WTC11 (cell line): ENCODE data around the gene ANKRD11. TPM values are rescaled to one million over a fixed set of nuclear protein-coding genes. Genes with fewer than 3 reads are reported as not detected.

ENCODE experiments used
- ATAC-seq: fragments of 200-7000 bp; cut with Tn5 transposase; 2 replicates; pipeline ENCODE4 v1.10.0; 2021; ENCODE audit warnings: mild to moderate bottlenecking, moderate library complexity
- CTCF ChIA-PET: fragments of 300-600 bp; sonication (Branson Sonifier 250); formaldehyde crosslinking; loops from one replicate; lab custom pipeline; 2021; ENCODE audit warnings: antibody characterized with exemption; lab: Charles Lee
- POLR2A ChIA-PET: fragments of 350-600 bp; sonication (Branson Sonifier 250); formaldehyde crosslinking; loops from one replicate; lab custom pipeline; 2021; ENCODE audit warnings: antibody characterized with exemption; lab: Charles Lee
- DNase-seq: peaks from one replicate; pipeline ENCODE4 v3.0.0; 2021; ENCODE audit warnings: low spot score
- H3K27ac Mint-ChIP-seq: 2 replicates; pipeline ENCODE4 v1.8.0; 2021; ENCODE audit warnings: mixed read lengths
- H3K27me3 Mint-ChIP-seq: 2 replicates; pipeline ENCODE4 v1.8.0; 2021; ENCODE audit warnings: low read depth, mild to moderate bottlenecking, moderate library complexity, mixed read lengths
- H3K36me3 Mint-ChIP-seq: 2 replicates; pipeline ENCODE4 v1.8.0; 2021; ENCODE audit warnings: mixed read lengths
- H3K4me1 Mint-ChIP-seq: 2 replicates; pipeline ENCODE4 v1.8.0; 2022; ENCODE audit warnings: mixed read lengths
- H3K4me3 Mint-ChIP-seq: 2 replicates; pipeline ENCODE4 v1.8.0; 2021; ENCODE audit warnings: mild to moderate bottlenecking, moderate library complexity, mixed read lengths
- H3K9me3 Mint-ChIP-seq: 2 replicates; pipeline ENCODE4 v1.8.0; 2021; ENCODE audit warnings: mixed read lengths
- ATF2 ChIP-seq: sonication (generic); formaldehyde crosslinking; IDR thresholded peaks from 2 replicates; pipeline ENCODE4 v1.8.1; 2022; ENCODE audit warnings: low read depth, missing genetic modification reagents, borderline replicate concordance
- ATF6 ChIP-seq: sonication (generic); formaldehyde crosslinking; IDR thresholded peaks from 2 replicates; pipeline ENCODE4 v1.8.1; 2023; ENCODE audit warnings: mild to moderate bottlenecking, missing genetic modification reagents
- CREB1 ChIP-seq: sonication (generic); formaldehyde crosslinking; IDR thresholded peaks from 2 replicates; pipeline ENCODE4 v1.8.0; 2023; ENCODE audit warnings: mild to moderate bottlenecking, missing genetic modification reagents
- CTCF ChIP-seq: fragments of 200-600 bp; IDR thresholded peaks from 2 replicates; pipeline ENCODE4 v1.8.0; 2022; ENCODE audit warnings: antibody characterized with exemption
- E2F5 ChIP-seq: sonication (generic); formaldehyde crosslinking; IDR thresholded peaks from 2 replicates; pipeline ENCODE4 v1.8.1; 2022; ENCODE audit warnings: mild to moderate bottlenecking, moderate library complexity, missing genetic modification reagents
- ELF4 ChIP-seq: sonication (generic); formaldehyde crosslinking; IDR thresholded peaks from 2 replicates; pipeline ENCODE4 v1.8.1; 2022; ENCODE audit warnings: low read depth, mild to moderate bottlenecking, moderate library complexity, missing genetic modification reagents
- ERG ChIP-seq: fragments of 250-450 bp; sonication (Bioruptor Pico); IDR thresholded peaks from 2 replicates; pipeline ENCODE4 v1.8.0; 2021; ENCODE audit warnings: mild to moderate bottlenecking
- GTF2I ChIP-seq: fragments of 250-450 bp; sonication (Bioruptor Pico); conservative IDR thresholded peaks from 2 replicates; pipeline ENCODE4 v1.4.0; 2021; ENCODE audit warnings: mild to moderate bottlenecking
- HMGXB4 ChIP-seq: sonication (generic); formaldehyde crosslinking; IDR thresholded peaks from 2 replicates; pipeline ENCODE4 v1.8.1; 2023; ENCODE audit warnings: mild to moderate bottlenecking, moderate library complexity, missing genetic modification reagents
- KAT7 ChIP-seq: sonication (generic); formaldehyde crosslinking; IDR thresholded peaks from 2 replicates; pipeline ENCODE4 v1.8.1; 2023; ENCODE audit warnings: missing genetic modification reagents, mild to moderate bottlenecking, borderline replicate concordance
- RORB ChIP-seq: fragments of 250-450 bp; sonication (Bioruptor Pico); IDR thresholded peaks from 2 replicates; pipeline ENCODE4 v1.9.0; 2021; ENCODE audit warnings: mild to moderate bottlenecking
- TCF7 ChIP-seq: sonication (generic); formaldehyde crosslinking; IDR thresholded peaks from 2 replicates; pipeline ENCODE4 v1.8.0; 2022; ENCODE audit warnings: mild to moderate bottlenecking, low read depth, missing genetic modification reagents, moderate library complexity
- TEAD1 ChIP-seq: sonication (generic); formaldehyde crosslinking; IDR thresholded peaks from 2 replicates; pipeline ENCODE4 v1.8.0; 2022; ENCODE audit warnings: mild to moderate bottlenecking, missing genetic modification reagents
- TEAD4 ChIP-seq: sonication (generic); formaldehyde crosslinking; IDR thresholded peaks from 2 replicates; pipeline ENCODE4 v1.8.0; 2022; ENCODE audit warnings: mild to moderate bottlenecking, missing genetic modification reagents
- ZBTB43 ChIP-seq: sonication (generic); formaldehyde crosslinking; IDR thresholded peaks from 2 replicates; pipeline ENCODE4 v1.8.1; 2023; ENCODE audit warnings: mild to moderate bottlenecking, missing genetic modification reagents
- ZMAT4 ChIP-seq: fragments of 250-450 bp; sonication (Bioruptor Pico); IDR thresholded peaks from 2 replicates; pipeline ENCODE4 v1.9.0; 2021; ENCODE audit warnings: mild to moderate bottlenecking
- ZNF121 ChIP-seq: sonication (generic); formaldehyde crosslinking; IDR thresholded peaks from 2 replicates; pipeline ENCODE4 v1.8.0; 2023; ENCODE audit warnings: missing genetic modification reagents
- ZNF396 ChIP-seq: fragments of 250-450 bp; sonication (Bioruptor Pico); IDR thresholded peaks from 2 replicates; pipeline ENCODE4 v1.8.0; 2021; ENCODE audit warnings: mild to moderate bottlenecking, moderate library complexity, borderline replicate concordance
- total RNA-seq: library from RNA; stranded (reverse); gene quantifications from 3 replicates; pipeline ENCODE4 v1.2.3, GENCODE V29; 2021

ANKRD11 gene
- total RNA-seq, 1 experiment from 2014 or later: 184 TPM

GRCh38 chr16:89361751-89362539, 128.4 kb downstream of the ANKRD11 start (continued):
- TF ChIP-seq ZBTB43 (CRISPR knock-in tag) (no peak), ATF2 (no peak), HMGXB4 (CRISPR knock-in tag) (no peak), RORB (no peak), ELF4 (CRISPR knock-in tag) (no peak), KAT7 (CRISPR knock-in tag) (no peak), TEAD4 (no peak), TCF7 (CRISPR knock-in tag) (no peak), ATF6 (CRISPR knock-in tag) (no peak)

- no peak for TF ChIP-seq ERG (CRISPR knock-in tag)
- TF ChIP-seq ZNF396 (CRISPR knock-in tag): no peak
- no peak for TF ChIP-seq CTCF
- TF ChIP-seq TEAD1: no peak
- no peak for TF ChIP-seq CREB1 (CRISPR knock-in tag)
- TF ChIP-seq ZNF121: no peak
- TF ChIP-seq ZMAT4 (CRISPR knock-in tag): no peak
- no peak for TF ChIP-seq E2F5 (CRISPR knock-in tag)
- TF ChIP-seq GTF2I: no peak
- Mint-ChIP-seq H3K9me3 (no peaks in the 10 kb centered on the region), H3K27ac (peak overlapping the region; percentile 95), H3K4me3 (peak overlapping the region; percentile 24; the same call in 1 of the 2 replicates), H3K36me3 (no peaks in the 10 kb centered on the region; the same call in 1 of the 2 replicates), H3K4me1 (peaks cover 79% of the 10 kb centered on the region), H3K27me3 (no peaks in the 10 kb centered on the region)
- CTCF ChIA-PET: interaction anchor here (1.5 to 1.7 kb wide), 3 partner anchors 12 to 67 kb away, joined by 4 to 6 read pairs (median 5); no protein-coding TSS in a partner anchor
- no peak for DNase-seq
- POLR2A ChIA-PET: interaction anchor here (0.7 kb wide), 1 partner anchor 48 kb away, joined by 3 read pairs; no protein-coding TSS in a partner anchor
- peak; percentile 25 for ATAC-seq
Measured at GRCh38 chr16:89360760-89361435, 129.5 kb downstream of the ANKRD11 start.
